SK-N-SH (cell line): Measurements from ENCODE around the gene OLFM1.

Experiments
- EP300 ChIP-seq, 2 experiments: IDR thresholded peaks; 2 replicates each; pipeline versions ENCODE4 v1.4.0 to v1.6.1; 2012; ENCODE audit warnings: borderline replicate concordance in 1 of 2, low read depth in 1 of 2, low read length in 1 of 2
- EZH2phosphoT487 ChIP-seq: fragments of 200-600 bp; sonication (generic); IDR thresholded peaks from 2 replicates; pipeline ENCODE4 v1.6.1; 2017; ENCODE audit warnings: low read depth, mixed run types, mild to moderate bottlenecking, antibody characterized with exemption, moderate library complexity, borderline replicate concordance
- FOXJ3 ChIP-seq: sonication (generic); formaldehyde crosslinking; IDR thresholded peaks from 2 replicates; pipeline ENCODE4 v1.5.1; 2020; ENCODE audit warnings: mild to moderate bottlenecking, missing genetic modification reagents
- GABPA ChIP-seq: IDR thresholded peaks from 2 replicates; pipeline ENCODE4 v1.4.0; 2012; ENCODE audit warnings: low read depth, mild to moderate bottlenecking
- POLR2AphosphoS5 ChIP-seq: IDR thresholded peaks from 2 replicates; pipeline ENCODE4 v1.6.1; 2012; ENCODE audit warnings: low read depth, low read length
- REST ChIP-seq: IDR thresholded peaks from 2 replicates; pipeline ENCODE4 v1.6.1; 2012; ENCODE audit warnings: mild to moderate bottlenecking, low read depth, low read length, moderate library complexity
- RFX5 ChIP-seq: IDR thresholded peaks from 2 replicates; pipeline ENCODE4 v1.6.1; 2012; ENCODE audit warnings: mild to moderate bottlenecking, improper control_type of control experiment, low read length
- RXRA ChIP-seq: IDR thresholded peaks from 2 replicates; pipeline ENCODE4 v1.4.0; 2012; ENCODE audit warnings: low read depth, mild to moderate bottlenecking, borderline replicate concordance
- TCF12 ChIP-seq: IDR thresholded peaks from 2 replicates; pipeline ENCODE4 v1.4.0; 2012
- TEAD4 ChIP-seq: IDR thresholded peaks from 2 replicates; pipeline ENCODE4 v1.4.0; 2012; ENCODE audit warnings: mild to moderate bottlenecking, borderline replicate concordance; ENCODE audit not compliant: insufficient read depth
- YY1 ChIP-seq: IDR thresholded peaks from 2 replicates; pipeline ENCODE4 v1.4.0; 2012; ENCODE audit warnings: low read depth, mild to moderate bottlenecking
- TF ChIP-seq, protein P1 (sequence below): fragments of 150-350 bp; IDR thresholded peaks from 2 replicates; pipeline ENCODE4 v1.6.1; 2017; ENCODE audit warnings: antibody characterized with exemption, low read length, low read depth, borderline replicate concordance
- TF ChIP-seq, protein P2 (sequence below): fragments of 200-600 bp; sonication (generic); IDR thresholded peaks from 2 replicates; pipeline ENCODE4 v1.6.1; 2017; ENCODE audit warnings: antibody characterized with exemption, mild to moderate bottlenecking, moderate library complexity
- TF ChIP-seq, protein P3 (sequence below): IDR thresholded peaks from 2 replicates; pipeline ENCODE4; 2012

- TF ChIP-seq EP300 (IDR thresholded peaks at IDR 0.05; ENCODE audit: borderline replicate concordance in 1 of 2, low read depth in 1 of 2, low read length in 1 of 2), result no peak
- TF ChIP-seq, protein P1, sequence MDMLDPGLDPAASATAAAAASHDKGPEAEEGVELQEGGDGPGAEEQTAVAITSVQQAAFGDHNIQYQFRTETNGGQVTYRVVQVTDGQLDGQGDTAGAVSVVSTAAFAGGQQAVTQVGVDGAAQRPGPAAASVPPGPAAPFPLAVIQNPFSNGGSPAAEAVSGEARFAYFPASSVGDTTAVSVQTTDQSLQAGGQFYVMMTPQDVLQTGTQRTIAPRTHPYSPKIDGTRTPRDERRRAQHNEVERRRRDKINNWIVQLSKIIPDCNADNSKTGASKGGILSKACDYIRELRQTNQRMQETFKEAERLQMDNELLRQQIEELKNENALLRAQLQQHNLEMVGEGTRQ, result no peak
- no peak for TF ChIP-seq GABPA
- TF ChIP-seq, protein P2, sequence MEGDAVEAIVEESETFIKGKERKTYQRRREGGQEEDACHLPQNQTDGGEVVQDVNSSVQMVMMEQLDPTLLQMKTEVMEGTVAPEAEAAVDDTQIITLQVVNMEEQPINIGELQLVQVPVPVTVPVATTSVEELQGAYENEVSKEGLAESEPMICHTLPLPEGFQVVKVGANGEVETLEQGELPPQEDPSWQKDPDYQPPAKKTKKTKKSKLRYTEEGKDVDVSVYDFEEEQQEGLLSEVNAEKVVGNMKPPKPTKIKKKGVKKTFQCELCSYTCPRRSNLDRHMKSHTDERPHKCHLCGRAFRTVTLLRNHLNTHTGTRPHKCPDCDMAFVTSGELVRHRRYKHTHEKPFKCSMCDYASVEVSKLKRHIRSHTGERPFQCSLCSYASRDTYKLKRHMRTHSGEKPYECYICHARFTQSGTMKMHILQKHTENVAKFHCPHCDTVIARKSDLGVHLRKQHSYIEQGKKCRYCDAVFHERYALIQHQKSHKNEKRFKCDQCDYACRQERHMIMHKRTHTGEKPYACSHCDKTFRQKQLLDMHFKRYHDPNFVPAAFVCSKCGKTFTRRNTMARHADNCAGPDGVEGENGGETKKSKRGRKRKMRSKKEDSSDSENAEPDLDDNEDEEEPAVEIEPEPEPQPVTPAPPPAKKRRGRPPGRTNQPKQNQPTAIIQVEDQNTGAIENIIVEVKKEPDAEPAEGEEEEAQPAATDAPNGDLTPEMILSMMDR, result no peak
- no peak for TF ChIP-seq EZH2phosphoT487
- no peak for TF ChIP-seq POLR2AphosphoS5
- no peak for TF ChIP-seq REST
- no peak for TF ChIP-seq FOXJ3 (CRISPR knock-in tag)
- no peak for TF ChIP-seq RXRA
- no peak for TF ChIP-seq TCF12
- TF ChIP-seq TEAD4, result no peak
- TF ChIP-seq, protein P3, sequence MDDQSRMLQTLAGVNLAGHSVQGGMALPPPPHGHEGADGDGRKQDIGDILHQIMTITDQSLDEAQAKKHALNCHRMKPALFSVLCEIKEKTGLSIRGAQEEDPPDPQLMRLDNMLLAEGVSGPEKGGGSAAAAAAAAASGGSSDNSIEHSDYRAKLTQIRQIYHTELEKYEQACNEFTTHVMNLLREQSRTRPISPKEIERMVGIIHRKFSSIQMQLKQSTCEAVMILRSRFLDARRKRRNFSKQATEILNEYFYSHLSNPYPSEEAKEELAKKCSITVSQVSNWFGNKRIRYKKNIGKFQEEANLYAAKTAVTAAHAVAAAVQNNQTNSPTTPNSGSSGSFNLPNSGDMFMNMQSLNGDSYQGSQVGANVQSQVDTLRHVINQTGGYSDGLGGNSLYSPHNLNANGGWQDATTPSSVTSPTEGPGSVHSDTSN, result no peak
- no peak for TF ChIP-seq YY1
- TF ChIP-seq RFX5, result no peak
Observed at GRCh38 chr9:135158564-135158937, 71.1 kb downstream of the OLFM1 start.
